A549 treated with Mapracorat at 1 μM for 4 hours (cell line): Measurements from ENCODE around the gene VPS37B. TPM values are rescaled to one million over a fixed set of nuclear protein-coding genes. Genes with fewer than 3 reads are reported as not detected.

Source experiments
- total RNA-seq: library from RNA; stranded (reverse); fragments of 200-300 nt; extraction: Qiagen RNA extraction; gene quantifications from 5 replicates; pipeline ENCODE4 v1.2.3, GENCODE V29; 2022

The VPS37B gene
- 26.6 to 31.8 TPM (median 29.3 TPM) in 5 replicates for total RNA-seq

DNA sequence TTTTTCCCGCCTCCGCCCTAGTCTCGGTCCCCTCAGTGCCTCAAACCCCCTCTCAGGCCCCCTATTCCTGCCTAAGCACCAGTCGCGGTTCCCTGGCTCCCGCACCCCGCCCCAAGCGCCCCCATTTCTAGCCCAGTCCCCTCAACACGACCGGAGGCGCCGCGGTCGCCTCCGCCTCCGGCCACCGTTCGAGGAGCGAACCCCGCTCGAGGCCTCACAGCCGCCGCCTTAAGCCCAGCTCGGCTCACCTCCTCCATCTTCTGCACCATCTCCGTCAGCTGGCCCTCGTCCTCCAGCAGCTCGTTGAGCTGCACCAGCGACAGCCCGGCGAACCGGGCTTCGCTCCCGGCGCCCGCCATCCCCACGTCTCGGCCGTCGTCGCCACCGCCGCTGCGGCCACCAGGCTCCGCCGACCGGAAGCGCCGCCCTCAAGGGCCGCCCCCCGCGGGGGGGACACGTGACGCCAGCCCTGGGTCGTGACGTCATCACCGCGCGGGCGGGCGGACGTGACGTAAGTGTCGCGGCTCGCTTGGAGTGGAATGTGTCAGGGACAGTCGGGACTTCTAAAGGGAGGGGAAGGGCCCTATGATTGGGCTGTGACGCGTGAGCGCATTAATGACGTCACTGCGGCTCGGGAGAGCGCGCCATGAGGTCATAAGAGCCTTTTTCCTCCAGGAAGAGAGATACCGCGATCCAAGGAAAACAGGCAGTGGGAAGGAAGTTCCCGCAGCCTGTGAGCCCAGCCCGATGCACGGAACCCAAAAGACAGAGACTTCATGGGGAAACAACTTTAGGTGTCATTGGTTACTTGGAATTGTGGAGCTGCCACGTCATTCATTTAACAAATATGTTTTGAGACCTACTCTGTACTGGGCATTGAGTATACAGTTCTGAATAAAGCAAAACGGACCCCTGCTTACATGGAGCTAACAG is at the start of gene VPS37B:
Gene VPS37B, minus strand, starts transcription at position 421 of the 933 bp plus-strand sequence. Its CDS starts 62 bp downstream, at position 359.

DNA sequence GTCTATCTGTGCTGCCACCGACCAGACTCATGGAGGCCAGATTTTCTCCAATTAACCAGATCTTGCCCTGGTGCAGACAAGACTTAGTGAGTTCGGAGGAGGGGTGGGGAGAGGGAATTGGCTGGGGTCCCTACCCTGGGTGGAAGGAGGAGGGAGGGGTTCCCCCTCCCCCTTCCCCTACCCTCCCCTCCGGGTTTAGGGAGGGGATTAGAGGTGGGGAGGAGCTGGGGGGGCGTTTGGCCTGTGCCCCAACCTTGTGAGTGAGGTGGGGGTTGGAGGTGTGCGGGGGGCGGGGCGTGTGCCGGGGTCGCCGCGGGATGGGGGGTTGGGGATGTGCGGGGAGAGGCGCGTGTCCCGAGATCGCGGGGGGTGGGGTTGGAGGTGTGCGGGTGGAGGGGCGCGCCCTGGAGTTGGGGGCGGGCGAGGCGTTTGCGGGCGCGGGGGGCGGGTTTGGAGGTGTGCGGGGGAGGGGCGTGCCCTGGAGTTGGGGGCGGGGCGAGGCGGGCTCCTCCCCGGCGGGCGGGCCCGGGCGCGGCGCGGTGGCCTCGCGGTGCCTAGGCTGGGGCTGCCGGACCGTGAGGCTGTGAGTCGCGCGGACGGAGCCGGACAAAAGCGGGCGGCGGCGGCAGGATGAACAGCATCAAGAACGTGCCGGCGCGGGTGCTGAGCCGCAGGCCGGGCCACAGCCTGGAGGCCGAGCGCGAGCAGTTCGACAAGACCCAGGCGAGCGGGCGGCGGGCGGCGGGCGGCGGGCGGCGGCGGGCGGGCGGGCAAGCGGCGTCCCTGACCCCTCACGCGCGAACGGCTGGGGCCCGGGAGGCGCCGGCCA is 60.8 kb downstream of the VPS37B start, which contains the start of gene HIP1R:
Gene HIP1R, plus strand, starts transcription at position 537 of the 829 bp plus-strand sequence. Its CDS starts 94 bp downstream, at position 631.

Other genes with a start within 250 kb of the VPS37B start
- gene HCAR2, start 192.8 kb downstream of the VPS37B start, total RNA-seq: 0.07 to 0.11 TPM (median 0.09 TPM) in 4 of 5 replicates, not detected in the other
- 0.15 TPM in 1 of 5 replicates, not detected in the others for gene HCAR3, start 179.3 kb downstream of the VPS37B start, total RNA-seq
- gene HCAR1, start 165.3 kb downstream of the VPS37B start, total RNA-seq: 0.02 to 0.06 TPM (median 0.05 TPM) in 3 of 5 replicates, not detected in the others
- gene DENR, start 143.3 kb downstream of the VPS37B start, total RNA-seq: 50.2 to 58.0 TPM (median 54.6 TPM) in 5 replicates
- 0.06 to 0.07 TPM in 2 of 5 replicates, not detected in the others for gene CCDC62, start 121.6 kb downstream of the VPS37B start, total RNA-seq
- gene HIP1R, start 60.7 kb downstream of the VPS37B start, total RNA-seq: 20.7 to 28.2 TPM (median 26.3 TPM) in 5 replicates
- 10.2 to 12.8 TPM (median 11.7 TPM) in 5 replicates for gene ABCB9, start 70.3 kb upstream of the VPS37B start, total RNA-seq
- 11.0 to 19.9 TPM (median 19.4 TPM) in 5 replicates for gene OGFOD2, start 79.1 kb upstream of the VPS37B start, total RNA-seq
- 207 to 258 TPM (median 250 TPM) in 5 replicates for gene ARL6IP4, start 84.6 kb upstream of the VPS37B start, total RNA-seq